Keratinocyte (primary cell): ENCODE measurements around the gene TH.
A peak's percentile ranks its signal among the peaks of the same experiment; 100 is the strongest.

Source experiments
- CTCF ChIP-seq, 3 experiments: IDR thresholded peaks in 1 of 3; conservative IDR thresholded peaks in 1 of 3; optimal IDR thresholded peaks in 1 of 3; 2 replicates in 2 of 3; 3 replicates in 1 of 3; pipeline versions ENCODE3 to v1.5.1; 2011; ENCODE audit warnings: low read length in 3 of 3, mild to moderate bottlenecking in 3 of 3, moderate library complexity in 2 of 3, control low read depth in 1 of 3, inconsistent platforms in 1 of 3; ENCODE audit not compliant: insufficient read depth in 2 of 3; ENCODE audit errors: extremely low read depth in 1 of 3
- EZH2 ChIP-seq: IDR thresholded peaks from one replicate; pipeline ENCODE4 v1.6.1; 2012; ENCODE audit warnings: inconsistent platforms, mild to moderate bottlenecking, low read length, moderate library complexity

DNA sequence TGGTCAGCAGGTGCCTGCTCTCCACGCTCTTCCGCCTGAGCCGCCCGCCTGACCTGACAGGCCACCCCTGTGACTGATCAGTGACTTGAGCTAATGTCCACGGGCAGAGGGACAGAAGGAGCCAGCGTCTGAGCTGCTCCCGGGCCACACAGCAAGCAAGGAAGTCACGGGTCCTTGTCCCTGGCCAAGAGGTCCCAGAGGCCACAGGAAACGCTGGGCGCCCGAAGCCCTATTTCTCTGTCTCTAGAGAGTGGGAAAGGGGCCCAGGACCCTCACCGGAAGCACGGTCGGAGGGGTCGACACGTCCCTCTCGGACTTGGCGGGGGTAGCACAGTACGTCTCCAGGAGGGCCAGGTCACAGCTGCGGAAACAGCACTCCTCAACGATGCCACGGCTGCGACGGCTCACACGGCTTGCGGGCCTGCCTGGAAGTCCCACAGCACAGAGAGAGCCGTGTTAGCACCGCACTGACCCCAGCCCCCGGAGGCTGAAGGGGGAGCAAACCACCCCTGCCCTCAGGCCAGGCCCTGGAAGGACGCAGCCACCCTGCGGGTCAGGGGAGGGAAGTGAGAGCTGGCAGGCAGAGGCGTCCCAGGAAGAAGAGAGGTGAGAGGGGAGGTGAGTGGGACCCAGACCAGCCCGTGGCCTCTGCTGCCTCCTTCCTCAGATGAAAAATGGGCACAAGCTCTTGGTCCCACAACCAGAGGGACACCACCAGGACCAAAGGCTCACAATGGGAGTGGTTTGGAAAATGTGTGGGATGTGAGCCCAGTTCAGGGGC lies 38.2 kb downstream of the TH start:
- TF ChIP-seq CTCF (optimal IDR thresholded peaks at IDR 0.05 in 1 of 3, IDR thresholded peaks at IDR 0.05 in 1 of 3, conservative IDR thresholded peaks at IDR 0.05 in 1 of 3; ENCODE audit: extremely low read depth in 1 of 3, insufficient read depth in 2 of 3, low read length in 3 of 3) (no peak), EZH2 (peak; percentile 16)
